ENCODE data around the gene EPSTI1.

GRCh38 chr13:42859760-42860159, 132.3 kb downstream of the EPSTI1 start:
- TF ChIP-seq CTCF (IDR thresholded peaks at IDR 0.05) (no peak), POLR2AphosphoS5 (IDR thresholded peaks at IDR 0.05; ENCODE audit: low read depth, low read length) (no peak), TCF7L2 (IDR thresholded peaks at IDR 0.05; ENCODE audit: low read depth, low read length) (no peak), SIN3A (IDR thresholded peaks at IDR 0.05; ENCODE audit: borderline replicate concordance, insufficient read depth, low read depth, low read length) (no peak), REST (IDR thresholded peaks at IDR 0.05; ENCODE audit: insufficient read depth in 1 of 2, low read depth in 2 of 2, low read length in 1 of 2) (no peak)
